Neural cell (in vitro differentiated cells): ENCODE measurements around the gene PRR20C. TPM values are rescaled to one million over a fixed set of nuclear protein-coding genes. Genes with fewer than 3 reads are reported as not detected.

Experiments used
- H2AFZ ChIP-seq: fragments of 200-600, 300-800 bp; sonication (generic), shearing (Covaris generic); 2 replicates; pipeline ENCODE4 v1.6.0; 2014; ENCODE audit warnings: low read depth, mild to moderate bottlenecking, antibody characterized with exemption, low read length, moderate library complexity
- H3F3A ChIP-seq: fragments of 200-600 bp; shearing (Covaris generic); 2 replicates; pipeline ENCODE4 v1.6.1; 2016; ENCODE audit warnings: mild to moderate bottlenecking, moderate library complexity, mixed read lengths, antibody characterized with exemption, low read length; ENCODE audit not compliant: insufficient read depth, poor library complexity, severe bottlenecking
- H3K27ac ChIP-seq: fragments of 200-600, 300-800 bp; sonication (generic), shearing (Covaris generic); 2 replicates; pipeline ENCODE4 v1.5.1; 2014; ENCODE audit warnings: mild to moderate bottlenecking, low read length, moderate library complexity
- H3K27me3 ChIP-seq: fragments of 300-800, 200-600 bp; sonication (generic), shearing (Covaris generic); 2 replicates; pipeline ENCODE4 v1.6.0; 2014; ENCODE audit warnings: mild to moderate bottlenecking, low read depth, low read length, moderate library complexity; ENCODE audit not compliant: insufficient read depth
- H3K36me3 ChIP-seq: fragments of 300-800, 200-600 bp; sonication (generic), shearing (Covaris generic); 2 replicates; pipeline ENCODE4 v1.5.1; 2014; ENCODE audit warnings: mild to moderate bottlenecking, antibody characterized with exemption, low read length, moderate library complexity; ENCODE audit not compliant: insufficient read depth
- H3K4me2 ChIP-seq: fragments of 300-800, 200-600 bp; sonication (generic), shearing (Covaris generic); 2 replicates; pipeline ENCODE4 v1.6.0; 2014; ENCODE audit warnings: mild to moderate bottlenecking, low read length
- H3K4me3 ChIP-seq: fragments of 300-800, 200-600 bp; sonication (generic), shearing (Covaris generic); 2 replicates; pipeline ENCODE4 v1.5.1; 2014; ENCODE audit warnings: mild to moderate bottlenecking, low read length, moderate library complexity
- H3K79me2 ChIP-seq: fragments of 200-600 bp; shearing (Covaris generic); replicated peaks from 2 replicates; pipeline ENCODE4 v1.6.0; 2014; ENCODE audit warnings: mild to moderate bottlenecking, low read length, moderate library complexity; ENCODE audit not compliant: insufficient read depth
- H3K9ac ChIP-seq: fragments of 300-800, 200-600 bp; sonication (generic), shearing (Covaris generic); 2 replicates; pipeline ENCODE4 v1.6.1; 2016; ENCODE audit warnings: mild to moderate bottlenecking, low read length, mixed read lengths
- H3K9me2 ChIP-seq: fragments of 200-600 bp; shearing (Covaris generic); 2 replicates; pipeline ENCODE4 v1.6.1; 2016; ENCODE audit warnings: mild to moderate bottlenecking, low read length, mixed read lengths; ENCODE audit not compliant: insufficient read depth
- H3K9me3 ChIP-seq: fragments of 200-600, 300-800 bp; sonication (generic), shearing (Covaris generic); 2 replicates; pipeline ENCODE4 v1.6.1; 2016; ENCODE audit warnings: mild to moderate bottlenecking, mixed run types, low read length, moderate library complexity, mixed read lengths
- H4K20me1 ChIP-seq: fragments of 200-600 bp; shearing (Covaris generic); 2 replicates; pipeline ENCODE4 v1.6.1; 2016; ENCODE audit warnings: mild to moderate bottlenecking, mixed run types; ENCODE audit not compliant: insufficient read depth
- CTCF ChIP-seq: fragments of 450-650 bp; IDR thresholded peaks from 2 replicates; pipeline ENCODE4 v1.5.1; 2014; ENCODE audit warnings: antibody characterized with exemption, mild to moderate bottlenecking, moderate library complexity; ENCODE audit not compliant: poor library complexity, severe bottlenecking
- EP300 ChIP-seq: fragments of 450-650 bp; conservative IDR thresholded peaks from 2 replicates; pipeline ENCODE4 v1.6.1; 2014; ENCODE audit warnings: antibody characterized with exemption, mild to moderate bottlenecking, moderate library complexity; ENCODE audit not compliant: poor library complexity, severe bottlenecking
- EZH2 ChIP-seq: fragments of 200-600, 300-800 bp; shearing (Covaris generic), sonication (generic); IDR thresholded peaks from 2 replicates; pipeline ENCODE4 v1.6.1; 2014; ENCODE audit warnings: antibody characterized with exemption, low read length, borderline replicate concordance, mild to moderate bottlenecking; ENCODE audit not compliant: insufficient read depth, poor library complexity, severe bottlenecking
- MXI1 ChIP-seq: fragments of 450-650 bp; conservative IDR thresholded peaks from 2 replicates; pipeline ENCODE4 v1.6.1; 2014; ENCODE audit warnings: antibody characterized with exemption, mild to moderate bottlenecking; ENCODE audit not compliant: poor library complexity, severe bottlenecking
- POLR2AphosphoS5 ChIP-seq: IDR thresholded peaks from 2 replicates; pipeline ENCODE4 v1.6.1; 2012
- RAD21 ChIP-seq: fragments of 450-650 bp; conservative IDR thresholded peaks from 2 replicates; pipeline ENCODE4 v1.6.1; 2014; ENCODE audit warnings: antibody characterized with exemption, mild to moderate bottlenecking, moderate library complexity
- REST ChIP-seq: IDR thresholded peaks from 2 replicates; pipeline ENCODE4 v1.6.1; 2012; ENCODE audit warnings: borderline replicate concordance
- SMC3 ChIP-seq: fragments of 450-650 bp; conservative IDR thresholded peaks from 2 replicates; pipeline ENCODE4 v1.6.1; 2014; ENCODE audit warnings: antibody characterized with exemption, mild to moderate bottlenecking, moderate library complexity; ENCODE audit not compliant: poor library complexity
- TAF1 ChIP-seq: IDR thresholded peaks from 2 replicates; pipeline ENCODE4 v1.6.1; 2012; ENCODE audit warnings: low read depth
- polyA plus RNA-seq: library from polyadenylated mRNA; depleted of rRNA; stranded (reverse); fragments of >200 nt; gene quantifications from 2 replicates; pipeline ENCODE4 v1.2.3, GENCODE V29; 2014

Gene PRR20C
- polyA plus RNA-seq, 1 donor from 2014 or later = not detected

DNA sequence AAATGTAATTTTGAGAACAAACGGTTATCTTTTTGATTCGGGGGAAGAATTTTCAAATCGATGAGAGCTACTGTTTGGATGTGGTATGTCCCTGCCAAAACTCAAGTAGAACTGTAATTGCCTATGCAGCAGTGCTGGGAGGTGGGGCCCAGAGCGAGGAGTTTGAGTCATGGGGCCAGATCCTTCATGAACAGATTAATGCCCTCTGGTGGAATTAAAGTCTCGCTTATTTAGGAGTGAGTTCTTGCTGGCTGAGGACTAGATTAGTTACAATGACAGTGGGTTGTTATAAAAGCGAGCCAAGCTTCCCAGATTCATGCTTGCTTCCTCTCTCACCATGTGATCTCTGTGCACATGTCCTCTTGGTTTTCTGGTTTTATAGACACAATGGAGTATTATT is 25.0 kb upstream of the PRR20C start:
- H2AFZ ChIP-seq = no peak overlapping the region
- H3F3A ChIP-seq = no peaks in the 10 kb centered on the region
- no peak overlapping the region for H3K9ac ChIP-seq
- no peaks in the 10 kb centered on the region for H3K27me3 ChIP-seq
- TF ChIP-seq EZH2 (no peak), EP300 (no peak), MXI1 (no peak), REST (no peak), POLR2AphosphoS5 (no peak), CTCF (no peak), SMC3 (no peak), TAF1 (no peak), RAD21 (no peak)
- no peaks in the 10 kb centered on the region for H3K9me2 ChIP-seq
- H3K79me2 ChIP-seq = no peaks in the 10 kb centered on the region
- H3K27ac ChIP-seq = no peak overlapping the region
- no peaks in the 10 kb centered on the region for H3K36me3 ChIP-seq
- no peak overlapping the region for H3K4me3 ChIP-seq
- no peak overlapping the region for H3K4me2 ChIP-seq
- no peaks in the 10 kb centered on the region for H4K20me1 ChIP-seq
- no peaks in the 10 kb centered on the region for H3K9me3 ChIP-seq

- H3K9me3 ChIP-seq = no peaks in the 10 kb centered on the region
- H3K27ac ChIP-seq = no peak overlapping the region
- no peaks in the 10 kb centered on the region for H4K20me1 ChIP-seq
- H3F3A ChIP-seq = no peaks in the 10 kb centered on the region
- no peaks in the 10 kb centered on the region for H3K9me2 ChIP-seq
- no peaks in the 10 kb centered on the region for H3K27me3 ChIP-seq
- TF ChIP-seq POLR2AphosphoS5 (no peak), MXI1 (no peak), TAF1 (no peak), CTCF (no peak), EP300 (no peak), EZH2 (no peak), RAD21 (no peak), SMC3 (no peak), REST (no peak)
- H3K9ac ChIP-seq = no peak overlapping the region
- no peaks in the 10 kb centered on the region for H3K36me3 ChIP-seq
- H3K4me2 ChIP-seq = no peak overlapping the region
- H2AFZ ChIP-seq = no peak overlapping the region
- no peak overlapping the region for H3K4me3 ChIP-seq
- no peaks in the 10 kb centered on the region for H3K79me2 ChIP-seq
Observed at GRCh38 chr13:57136093-57136492, 17.8 kb upstream of the PRR20C start.
